Right forelimb (tissue), 1 donor: Measurements from ENCODE around the gene COL4A2.

Experiments used
- DNase-seq: peaks from one replicate; pipeline ENCODE4 v3.0.0-alpha.2; 2018

The COL4A2 gene

GRCh38 chr13:110407021-110407420 lies 99.9 kb downstream of the COL4A2 start:
- DNase-seq: peak; percentile 43

- no peak for DNase-seq
Observed at GRCh38 chr13:110407531-110407930, 100.4 kb downstream of the COL4A2 start.

- peak; percentile 41 for DNase-seq
Observed at GRCh38 chr13:110408286-110408685, 101.2 kb downstream of the COL4A2 start.

- DNase-seq: peak; percentile 40
Observed at GRCh38 chr13:110409581-110409992, 102.5 kb downstream of the COL4A2 start.

- no peak for DNase-seq
Observed at GRCh38 chr13:110410000-110410399, 102.9 kb downstream of the COL4A2 start.

GRCh38 chr13:110410936-110411687 lies 104.0 kb downstream of the COL4A2 start:
- no peak for DNase-seq

- DNase-seq: peak; percentile 25
Observed at GRCh38 chr13:110411688-110412059, 104.6 kb downstream of the COL4A2 start.

GRCh38 chr13:110412132-110412914 lies 105.2 kb downstream of the COL4A2 start:
- peak; percentile 91 for DNase-seq

GRCh38 chr13:110413016-110413675 lies 106.1 kb downstream of the COL4A2 start:
- DNase-seq: no peak

GRCh38 chr13:110413676-110414040 lies 106.6 kb downstream of the COL4A2 start:
- DNase-seq: no peak

- no peak for DNase-seq
Observed at GRCh38 chr13:110414283-110414682, 107.2 kb downstream of the COL4A2 start.

GRCh38 chr13:110414931-110415330 lies 107.8 kb downstream of the COL4A2 start:
- DNase-seq: no peak

- DNase-seq: no peak
Observed at GRCh38 chr13:110415669-110416068, 108.6 kb downstream of the COL4A2 start.

- no peak for DNase-seq
Observed at GRCh38 chr13:110416131-110417025, 109.3 kb downstream of the COL4A2 start.

- no peak for DNase-seq
Observed at GRCh38 chr13:110418944-110419343, 111.9 kb downstream of the COL4A2 start.

GRCh38 chr13:110419381-110419791 lies 112.3 kb downstream of the COL4A2 start:
- DNase-seq: no peak

- no peak for DNase-seq
Observed at GRCh38 chr13:110419946-110420345, 112.9 kb downstream of the COL4A2 start.

GRCh38 chr13:110420626-110421025 lies 113.5 kb downstream of the COL4A2 start:
- DNase-seq: no peak

- DNase-seq: no peak
Observed at GRCh38 chr13:110421061-110421460, 114.0 kb downstream of the COL4A2 start.

- DNase-seq: no peak
Observed at GRCh38 chr13:110421696-110422385, 114.8 kb downstream of the COL4A2 start.

- no peak for DNase-seq
Observed at GRCh38 chr13:110422913-110423688, 116.0 kb downstream of the COL4A2 start.
